Prostate gland (tissue), 2 donors: ENCODE results near the gene PANK4. TPM values are rescaled to one million over a fixed set of nuclear protein-coding genes. Genes with fewer than 3 reads are reported as not detected.

Source experiments
- DNase-seq: peaks from one replicate; pipeline ENCODE4 v3.0.0-alpha.2; 2019; ENCODE audit warnings: low spot score
- H3K27ac ChIP-seq, 2 donors: fragments of 200-600 bp; sonication (generic); 2 replicates each; pipeline ENCODE4 v1.5.1; 2017 to 2019
- H3K27me3 ChIP-seq: fragments of 200-600 bp; sonication (generic); replicated peaks from 2 replicates; pipeline ENCODE4 v1.5.1; 2019; ENCODE audit not compliant: insufficient read depth
- H3K36me3 ChIP-seq, 2 donors: fragments of 200-600 bp; sonication (generic); 1 replicate in 1 of 2; 2 replicates in 1 of 2; pipeline versions ENCODE4 v1.5.1 to v1.8.1; 2017 to 2019
- H3K4me1 ChIP-seq: fragments of 200-600 bp; sonication (generic); replicated peaks from 2 replicates; pipeline ENCODE4 v1.5.1; 2019
- H3K4me3 ChIP-seq, 2 donors: fragments of 200-600 bp; sonication (generic); 2 replicates each; pipeline ENCODE4 v1.5.1; 2017 to 2019
- H3K9me3 ChIP-seq: fragments of 200-600 bp; sonication (generic); 2 replicates; pipeline ENCODE4 v1.5.1; 2017
- POLR2A ChIP-seq: fragments of 450-650 bp; IDR thresholded peaks from one replicate; pipeline ENCODE4 v1.6.1; 2016; ENCODE audit warnings: antibody characterized with exemption, mild to moderate bottlenecking
- POLR2AphosphoS5 ChIP-seq: sonication (generic); formaldehyde crosslinking; IDR thresholded peaks from one replicate; pipeline ENCODE4 v1.6.1; 2017; ENCODE audit warnings: antibody characterized with exemption
- WGBS: methylation state at CpG from one replicate; pipeline ENCODE4 v1.1.5; 2018; 5-methylcytosine and 5-hydroxymethylcytosine counted together
- intact Hi-C: fragments of 100-400 bp; cut with DNase I; formaldehyde crosslinking; loops from one replicate; pipeline ENCODE4 v1.14.2; 2022
- total RNA-seq, 2 donors: library from RNA; depleted of rRNA; stranded (reverse); fragments of >200 nt; gene quantifications; one replicate each; pipeline ENCODE4 v1.1.0, GENCODE V29; 2016
- TF ChIP-seq, protein P1 (sequence below), 4 experiments: fragments of 200-600 bp in 2 of 4; fragments of 450-650 bp in 2 of 4; sonication (generic) in 2 of 4; IDR thresholded peaks; 1 replicate in 3 of 4; 2 replicates in 1 of 4; pipeline ENCODE4 v1.5.1; 2016 to 2019; ENCODE audit warnings: antibody characterized with exemption in 4 of 4, mild to moderate bottlenecking in 2 of 4, moderate library complexity in 2 of 4

Gene PANK4
- total RNA-seq, 2 donors from 2014 or later, result 27.0 to 69.5 TPM

- no peak for TF ChIP-seq POLR2AphosphoS5
- TF ChIP-seq POLR2A, result no peak
- TF ChIP-seq, protein P1, sequence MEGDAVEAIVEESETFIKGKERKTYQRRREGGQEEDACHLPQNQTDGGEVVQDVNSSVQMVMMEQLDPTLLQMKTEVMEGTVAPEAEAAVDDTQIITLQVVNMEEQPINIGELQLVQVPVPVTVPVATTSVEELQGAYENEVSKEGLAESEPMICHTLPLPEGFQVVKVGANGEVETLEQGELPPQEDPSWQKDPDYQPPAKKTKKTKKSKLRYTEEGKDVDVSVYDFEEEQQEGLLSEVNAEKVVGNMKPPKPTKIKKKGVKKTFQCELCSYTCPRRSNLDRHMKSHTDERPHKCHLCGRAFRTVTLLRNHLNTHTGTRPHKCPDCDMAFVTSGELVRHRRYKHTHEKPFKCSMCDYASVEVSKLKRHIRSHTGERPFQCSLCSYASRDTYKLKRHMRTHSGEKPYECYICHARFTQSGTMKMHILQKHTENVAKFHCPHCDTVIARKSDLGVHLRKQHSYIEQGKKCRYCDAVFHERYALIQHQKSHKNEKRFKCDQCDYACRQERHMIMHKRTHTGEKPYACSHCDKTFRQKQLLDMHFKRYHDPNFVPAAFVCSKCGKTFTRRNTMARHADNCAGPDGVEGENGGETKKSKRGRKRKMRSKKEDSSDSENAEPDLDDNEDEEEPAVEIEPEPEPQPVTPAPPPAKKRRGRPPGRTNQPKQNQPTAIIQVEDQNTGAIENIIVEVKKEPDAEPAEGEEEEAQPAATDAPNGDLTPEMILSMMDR (IDR thresholded peaks at IDR 0.05), result no peak
Observed at GRCh38 chr1:2466270-2466665, 60.1 kb downstream of the PANK4 start.

DNA sequence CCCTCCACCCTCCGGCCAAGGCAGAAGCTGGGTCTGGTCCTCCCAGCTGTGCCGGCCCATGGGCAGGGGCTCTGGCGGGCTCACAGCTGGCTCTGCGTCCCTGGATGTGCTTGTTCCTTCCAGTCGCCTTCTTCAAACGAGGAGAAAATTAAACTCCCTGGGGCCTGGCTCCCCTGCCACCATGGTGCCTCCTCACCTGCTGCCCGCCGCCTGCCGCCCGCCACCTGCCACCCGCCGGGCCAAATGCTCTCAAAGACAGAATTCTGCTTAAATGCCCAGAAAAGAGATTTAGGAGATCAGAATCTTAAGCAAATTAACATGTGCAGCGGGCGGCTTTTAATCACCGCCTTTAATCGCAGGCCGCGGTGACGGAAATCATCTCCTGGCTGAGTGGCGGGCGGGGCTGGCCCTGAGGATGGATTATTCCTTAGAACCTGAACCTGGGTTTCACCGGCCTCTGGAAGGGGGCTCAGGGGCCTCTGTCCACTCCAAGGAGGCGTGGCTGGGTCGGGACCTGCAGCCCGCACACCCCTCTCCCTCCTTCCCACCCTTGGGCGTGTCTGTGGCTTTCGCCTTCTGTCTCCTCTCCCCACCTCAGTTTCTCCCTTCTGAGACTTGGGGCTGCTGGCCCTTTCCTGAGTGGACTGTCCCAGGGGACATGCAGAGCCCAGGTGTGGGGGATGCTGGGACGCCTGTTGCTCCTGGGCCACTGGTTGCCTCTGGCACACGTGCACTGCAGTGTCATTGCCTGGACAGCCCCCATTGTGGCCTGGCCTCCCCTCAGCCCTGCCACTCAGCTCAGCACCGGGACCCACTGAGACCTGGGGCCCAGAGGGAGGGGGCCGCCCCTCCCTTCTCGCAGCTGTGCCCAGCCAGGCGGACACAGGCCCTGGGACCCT is 60.8 kb downstream of the PANK4 start:
- 75% methylated on average over 33 of the region's 33 CpGs for WGBS
- no peak for DNase-seq

More at GRCh38 chr1:2466270-2466665, 60.1 kb downstream of the PANK4 start:
- intact Hi-C loops, result no loop called here
- Histone ChIP-seq H3K9me3 (no peaks in the 10 kb centered on the region), H3K27ac (no peak overlapping the region), H3K4me1 (peaks cover 6% of the 10 kb centered on the region), H3K4me3 (no peak overlapping the region), H3K36me3 (no peaks in the 10 kb centered on the region), H3K27me3 (no peaks in the 10 kb centered on the region)
- 48% methylated on average over 9 of the region's 12 CpGs for WGBS
- no peak for DNase-seq

DNA sequence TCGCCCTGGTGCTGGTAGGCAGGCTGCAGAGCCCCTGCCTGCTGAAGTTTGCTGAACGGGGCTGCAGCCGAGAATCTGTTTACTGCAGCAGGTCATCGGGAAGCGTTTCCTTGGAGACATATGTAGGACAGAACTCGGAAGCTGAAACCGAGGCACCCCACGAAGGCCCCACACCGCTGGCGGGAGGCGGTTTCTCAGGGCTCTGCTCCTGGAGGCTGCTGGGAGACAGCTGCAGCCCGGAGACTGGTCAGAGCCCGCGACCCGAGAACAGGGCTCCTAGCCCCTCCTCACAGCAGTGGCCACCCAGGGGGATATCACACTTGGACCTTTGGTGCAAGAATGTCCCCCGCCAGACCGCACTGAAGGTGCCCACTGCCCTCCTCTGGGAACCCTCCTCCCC is 63.0 kb downstream of the PANK4 start:
- 52% methylated on average over 17 of the region's 17 CpGs for WGBS
- no peak for DNase-seq
- no peaks in the 10 kb centered on the region for H3K27me3 ChIP-seq
- no peak overlapping the region for H3K27ac ChIP-seq
- peaks cover 11% of the 10 kb centered on the region for H3K4me1 ChIP-seq
- H3K4me3 ChIP-seq, result no peak overlapping the region
- no peaks in the 10 kb centered on the region for H3K9me3 ChIP-seq
- TF ChIP-seq POLR2AphosphoS5 (no peak), POLR2A (no peak)
- TF ChIP-seq, protein P1 (IDR thresholded peaks at IDR 0.05), result no peak
- H3K36me3 ChIP-seq, result no peaks in the 10 kb centered on the region
- intact Hi-C loops, result no loop called here

More for the DNA sequence above, 60.8 kb downstream of the PANK4 start:
- Histone ChIP-seq H3K4me3 (no peak overlapping the region), H3K27me3 (no peaks in the 10 kb centered on the region), H3K4me1 (peaks cover 6% of the 10 kb centered on the region), H3K27ac (no peak overlapping the region), H3K9me3 (no peaks in the 10 kb centered on the region), H3K36me3 (no peaks in the 10 kb centered on the region)
- intact Hi-C loops, result no loop called here
- TF ChIP-seq POLR2A, result no peak

GRCh38 chr1:2462819-2463218 is 63.6 kb downstream of the PANK4 start:
- Histone ChIP-seq H3K27ac (no peak overlapping the region), H3K36me3 (no peaks in the 10 kb centered on the region), H3K9me3 (no peaks in the 10 kb centered on the region), H3K27me3 (no peaks in the 10 kb centered on the region), H3K4me3 (no peak overlapping the region), H3K4me1 (peaks cover 11% of the 10 kb centered on the region)
- 66% methylated on average over 15 of the region's 15 CpGs for WGBS
- intact Hi-C loops, result no loop called here
- TF ChIP-seq, protein P1 (IDR thresholded peaks at IDR 0.05), result no peak
- no peak for TF ChIP-seq POLR2AphosphoS5
- no peak for TF ChIP-seq POLR2A
- no peak for DNase-seq

GRCh38 chr1:2460996-2461751 is 65.2 kb downstream of the PANK4 start:
- peaks cover 5% of the 10 kb centered on the region for H3K4me1 ChIP-seq
- H3K27ac ChIP-seq, result no peak overlapping the region
- WGBS, result 85% methylated on average over 18 of the region's 18 CpGs
- H3K27me3 ChIP-seq, result no peaks in the 10 kb centered on the region
- no peaks in the 10 kb centered on the region for H3K9me3 ChIP-seq
- TF ChIP-seq POLR2AphosphoS5, result no peak
- TF ChIP-seq, protein P1 (IDR thresholded peaks at IDR 0.05), result no peak
- TF ChIP-seq POLR2A, result no peak
- H3K36me3 ChIP-seq, result no peaks in the 10 kb centered on the region
- intact Hi-C loops, result no loop called here
- no peak overlapping the region for H3K4me3 ChIP-seq
- DNase-seq, result no peak
